OCI-LY3 (cell line): Measurements from ENCODE around the gene TLL2.

ENCODE experiments used
- H2AFZ ChIP-seq: fragments of 200-600, 300-600 bp; shearing (Covaris generic); 2 replicates; pipeline ENCODE4 v1.6.0; 2014; ENCODE audit warnings: antibody characterized with exemption, low read depth, low read length
- H3K27ac ChIP-seq: fragments of 200-600, 300-600 bp; sonication (generic); 2 replicates; pipeline ENCODE4 v1.5.1; 2014; ENCODE audit warnings: mild to moderate bottlenecking, low read length, moderate library complexity, mixed read lengths
- H3K27me3 ChIP-seq: fragments of 200-600, 300-600 bp; sonication (generic); 2 replicates; pipeline ENCODE4 v1.6.1; 2014; ENCODE audit warnings: low read depth, low read length, mixed read lengths
- H3K36me3 ChIP-seq: fragments of 200-600, 300-600 bp; sonication (generic); replicated peaks from 2 replicates; pipeline ENCODE3; 2014; ENCODE audit warnings: low read depth, low read length, mixed read lengths
- H3K4me1 ChIP-seq: fragments of 300-600, 200-600 bp; sonication (generic); 2 replicates; pipeline ENCODE4 v1.6.1; 2014; ENCODE audit warnings: low read length, mixed read lengths
- H3K4me2 ChIP-seq: fragments of 200-600, 300-600 bp; sonication (generic); 2 replicates; pipeline ENCODE4 v1.6.1; 2014; ENCODE audit warnings: low read length, mixed read lengths
- H3K4me3 ChIP-seq: fragments of 300-600, 200-600 bp; sonication (generic); 2 replicates; pipeline ENCODE4 v1.5.1; 2014; ENCODE audit warnings: antibody characterized with exemption, mild to moderate bottlenecking, low read length, moderate library complexity
- H3K79me2 ChIP-seq: fragments of 300-600, 200-600 bp; shearing (Covaris generic); 2 replicates; pipeline ENCODE4 v1.6.1; 2014; ENCODE audit warnings: mild to moderate bottlenecking, low read length, mixed read lengths
- H3K9ac ChIP-seq: fragments of 300-600, 200-600 bp; shearing (Covaris generic); 2 replicates; pipeline ENCODE4 v1.6.0; 2014; ENCODE audit warnings: mild to moderate bottlenecking, low read length, moderate library complexity
- H3K9me3 ChIP-seq: fragments of 200-600, 300-600 bp; shearing (Covaris generic); 2 replicates; pipeline ENCODE4 v1.6.1; 2014; ENCODE audit warnings: low read length, mixed read lengths; ENCODE audit not compliant: insufficient read depth
- H4K20me1 ChIP-seq: fragments of 200-600, 300-600 bp; sonication (generic); 2 replicates; pipeline ENCODE4 v1.6.1; 2016; ENCODE audit warnings: low read length, mixed read lengths; ENCODE audit not compliant: insufficient read depth
- CTCF ChIP-seq: fragments of 200-600, 300-600 bp; sonication (generic); IDR thresholded peaks from 2 replicates; pipeline ENCODE4 v1.5.1; 2014; ENCODE audit warnings: antibody characterized with exemption, low read length, low read depth
- EZH2phosphoT487 ChIP-seq: fragments of 200-600 bp; shearing (Covaris generic); IDR thresholded peaks from 2 replicates; pipeline ENCODE4 v1.6.1; 2018; ENCODE audit warnings: antibody characterized with exemption, mixed run types, low read depth

TLL2 gene

GRCh38 chr10:96374639-96374984, 139.1 kb downstream of the TLL2 start:
- H3K4me1 ChIP-seq: peaks cover 25% of the 10 kb centered on the region
- no peak overlapping the region for H3K9ac ChIP-seq
- TF ChIP-seq CTCF: no peak
- no peak for TF ChIP-seq EZH2phosphoT487
- H2AFZ ChIP-seq: 0 out of 2 replicates have a peak overlapping the region, but pooled peaks have one; percentile 93
- no peaks in the 10 kb centered on the region for H3K79me2 ChIP-seq
- H3K36me3 ChIP-seq: no peaks in the 10 kb centered on the region
- no peaks in the 10 kb centered on the region; the same call in 1 of the 2 replicates for H4K20me1 ChIP-seq
- H3K27me3 ChIP-seq: peaks cover 34% of the 10 kb centered on the region
- no peak overlapping the region for H3K27ac ChIP-seq
- H3K9me3 ChIP-seq: no peaks in the 10 kb centered on the region
- peak overlapping the region; percentile 90 for H3K4me2 ChIP-seq
- peak overlapping the region; percentile 96 for H3K4me3 ChIP-seq

GRCh38 chr10:96374004-96374403, 139.7 kb downstream of the TLL2 start:
- H4K20me1 ChIP-seq: no peaks in the 10 kb centered on the region; the same call in 1 of the 2 replicates
- no peaks in the 10 kb centered on the region for H3K9me3 ChIP-seq
- H3K79me2 ChIP-seq: no peaks in the 10 kb centered on the region
- no peak overlapping the region for H3K9ac ChIP-seq
- no peak for TF ChIP-seq EZH2phosphoT487
- no peak for TF ChIP-seq CTCF
- H3K36me3 ChIP-seq: no peaks in the 10 kb centered on the region
- no peak overlapping the region for H3K4me2 ChIP-seq
- H3K27me3 ChIP-seq: peaks cover 34% of the 10 kb centered on the region
- no peak overlapping the region for H3K27ac ChIP-seq
- H2AFZ ChIP-seq: no peak overlapping the region
- H3K4me1 ChIP-seq: peaks cover 25% of the 10 kb centered on the region
- H3K4me3 ChIP-seq: no peak overlapping the region

- H2AFZ ChIP-seq: no peak overlapping the region
- no peaks in the 10 kb centered on the region for H4K20me1 ChIP-seq
- no peak overlapping the region for H3K27ac ChIP-seq
- no peaks in the 10 kb centered on the region for H3K36me3 ChIP-seq
- peaks cover 13% of the 10 kb centered on the region for H3K4me1 ChIP-seq
- H3K4me3 ChIP-seq: no peak overlapping the region
- no peaks in the 10 kb centered on the region for H3K79me2 ChIP-seq
- TF ChIP-seq CTCF: no peak
- TF ChIP-seq EZH2phosphoT487: no peak
- H3K9ac ChIP-seq: no peak overlapping the region
- no peaks in the 10 kb centered on the region for H3K9me3 ChIP-seq
- H3K27me3 ChIP-seq: peaks cover 16% of the 10 kb centered on the region
- H3K4me2 ChIP-seq: no peak overlapping the region
Observed at GRCh38 chr10:96371356-96371755, 142.4 kb downstream of the TLL2 start.

GRCh38 chr10:96370584-96371157, 143.1 kb downstream of the TLL2 start:
- Histone ChIP-seq H3K4me3 (no peak overlapping the region), H3K27me3 (peaks cover 12% of the 10 kb centered on the region)

More at GRCh38 chr10:96370584-96371157, 143.1 kb downstream of the TLL2 start:
- Histone ChIP-seq H3K36me3 (no peaks in the 10 kb centered on the region), H3K9ac (no peak overlapping the region), H3K4me1 (peaks cover 7% of the 10 kb centered on the region), H3K27ac (no peak overlapping the region), H3K4me2 (no peak overlapping the region; the same call in 1 of the 2 replicates), H4K20me1 (no peaks in the 10 kb centered on the region), H3K9me3 (no peaks in the 10 kb centered on the region), H3K79me2 (no peaks in the 10 kb centered on the region), H2AFZ (no peak overlapping the region)
- TF ChIP-seq EZH2phosphoT487 (no peak), CTCF (peak; percentile 66)
